ENCODE measurements around the gene PANX1.
A peak's percentile ranks its signal among the peaks of the same experiment; 100 is the strongest.

PANX1 gene

GRCh38 chr11:94175535-94175934 is 46.9 kb downstream of the PANX1 start:
- in situ Hi-C loops (cut with HindIII; ENCODE audit: low pct_ligation_motif_present, low pct_unique_long_range_greater_than_20kb, low sequenced_read_pairs), result no loop called here
- no peak for DNase-seq

GRCh38 chr11:94178331-94178730 is 49.7 kb downstream of the PANX1 start:
- no peak for DNase-seq
- in situ Hi-C loops (cut with HindIII; ENCODE audit: low pct_ligation_motif_present, low pct_unique_long_range_greater_than_20kb, low sequenced_read_pairs), result no loop called here

GRCh38 chr11:94179696-94180095 is 51.1 kb downstream of the PANX1 start:
- no peak for DNase-seq
- in situ Hi-C loops (cut with HindIII; ENCODE audit: low pct_ligation_motif_present, low pct_unique_long_range_greater_than_20kb, low sequenced_read_pairs), result no loop called here

GRCh38 chr11:94181526-94181925 is 52.9 kb downstream of the PANX1 start:
- no peak for DNase-seq
- in situ Hi-C loops (cut with HindIII; ENCODE audit: low pct_ligation_motif_present, low pct_unique_long_range_greater_than_20kb, low sequenced_read_pairs), result no loop called here

DNA sequence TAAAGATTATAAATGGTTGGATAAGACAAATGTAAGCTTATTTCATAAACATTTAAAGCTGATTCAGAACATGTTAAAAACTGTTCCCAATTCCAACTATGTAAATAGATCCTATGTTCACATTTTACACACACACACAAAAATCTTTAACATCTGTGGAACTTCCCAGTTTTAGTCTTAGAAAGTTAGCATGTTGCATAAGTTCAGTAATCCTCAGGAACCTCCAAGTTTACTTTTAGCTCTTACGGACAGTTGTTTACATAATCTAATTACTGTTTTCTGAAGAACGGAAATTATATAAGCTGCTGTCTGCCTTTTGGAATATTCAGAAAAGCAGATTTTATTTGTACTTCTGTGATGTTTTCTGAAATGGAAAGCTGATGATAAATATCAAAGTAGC is 53.3 kb downstream of the PANX1 start:
- in situ Hi-C loops (cut with HindIII; ENCODE audit: low pct_ligation_motif_present, low pct_unique_long_range_greater_than_20kb, low sequenced_read_pairs), result no loop called here
- DNase-seq, result no peak

GRCh38 chr11:94183251-94183885 is 54.7 kb downstream of the PANX1 start:
- in situ Hi-C loops (cut with HindIII; ENCODE audit: low pct_ligation_motif_present, low pct_unique_long_range_greater_than_20kb, low sequenced_read_pairs), result no loop called here
- DNase-seq, result no peak

- peak; percentile 67 for DNase-seq
- in situ Hi-C loops (cut with HindIII; ENCODE audit: low pct_ligation_motif_present, low pct_unique_long_range_greater_than_20kb, low sequenced_read_pairs), result no loop called here
Observed at GRCh38 chr11:94183886-94184264, 55.2 kb downstream of the PANX1 start.

GRCh38 chr11:94184362-94184761 is 55.7 kb downstream of the PANX1 start:
- no peak for DNase-seq
- in situ Hi-C loops (cut with HindIII; ENCODE audit: low pct_ligation_motif_present, low pct_unique_long_range_greater_than_20kb, low sequenced_read_pairs), result no loop called here

GRCh38 chr11:94184846-94185245 is 56.2 kb downstream of the PANX1 start:
- DNase-seq, result no peak
- in situ Hi-C loops (cut with HindIII; ENCODE audit: low pct_ligation_motif_present, low pct_unique_long_range_greater_than_20kb, low sequenced_read_pairs), result no loop called here

DNA sequence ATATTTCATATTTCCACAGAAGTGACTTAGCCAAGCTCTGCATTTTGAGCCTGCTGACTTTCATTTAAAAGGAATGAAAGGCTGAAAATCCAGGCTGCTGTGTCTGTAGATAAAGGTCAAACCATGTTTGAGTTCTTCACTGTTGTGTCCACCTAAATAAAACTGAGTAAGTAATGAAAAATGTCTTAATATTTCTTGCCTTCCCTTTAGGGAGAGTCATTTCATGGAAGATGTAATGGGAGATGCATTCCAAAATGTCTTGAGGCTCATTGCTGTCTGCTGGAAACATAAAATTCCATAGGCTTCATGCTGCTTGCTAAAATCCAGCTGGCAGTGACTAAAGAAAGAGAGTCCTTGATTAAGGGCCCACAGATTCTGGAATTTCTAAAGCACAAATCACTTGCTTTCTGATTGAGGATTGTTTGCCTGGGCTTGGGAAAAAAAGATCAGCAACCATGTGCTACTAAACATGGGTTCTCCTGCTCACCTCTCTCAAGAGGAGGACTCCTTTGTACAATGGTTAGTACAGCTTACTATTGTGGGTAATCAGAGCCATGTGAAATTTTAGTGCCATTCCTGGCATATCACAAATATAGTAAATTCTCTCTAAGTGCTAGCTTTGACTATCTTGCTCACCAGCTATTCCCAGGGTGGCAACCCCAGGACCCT is 56.9 kb downstream of the PANX1 start:
- no peak for DNase-seq
- in situ Hi-C loops (cut with HindIII; ENCODE audit: low pct_ligation_motif_present, low pct_unique_long_range_greater_than_20kb, low sequenced_read_pairs), result no loop called here

DNA sequence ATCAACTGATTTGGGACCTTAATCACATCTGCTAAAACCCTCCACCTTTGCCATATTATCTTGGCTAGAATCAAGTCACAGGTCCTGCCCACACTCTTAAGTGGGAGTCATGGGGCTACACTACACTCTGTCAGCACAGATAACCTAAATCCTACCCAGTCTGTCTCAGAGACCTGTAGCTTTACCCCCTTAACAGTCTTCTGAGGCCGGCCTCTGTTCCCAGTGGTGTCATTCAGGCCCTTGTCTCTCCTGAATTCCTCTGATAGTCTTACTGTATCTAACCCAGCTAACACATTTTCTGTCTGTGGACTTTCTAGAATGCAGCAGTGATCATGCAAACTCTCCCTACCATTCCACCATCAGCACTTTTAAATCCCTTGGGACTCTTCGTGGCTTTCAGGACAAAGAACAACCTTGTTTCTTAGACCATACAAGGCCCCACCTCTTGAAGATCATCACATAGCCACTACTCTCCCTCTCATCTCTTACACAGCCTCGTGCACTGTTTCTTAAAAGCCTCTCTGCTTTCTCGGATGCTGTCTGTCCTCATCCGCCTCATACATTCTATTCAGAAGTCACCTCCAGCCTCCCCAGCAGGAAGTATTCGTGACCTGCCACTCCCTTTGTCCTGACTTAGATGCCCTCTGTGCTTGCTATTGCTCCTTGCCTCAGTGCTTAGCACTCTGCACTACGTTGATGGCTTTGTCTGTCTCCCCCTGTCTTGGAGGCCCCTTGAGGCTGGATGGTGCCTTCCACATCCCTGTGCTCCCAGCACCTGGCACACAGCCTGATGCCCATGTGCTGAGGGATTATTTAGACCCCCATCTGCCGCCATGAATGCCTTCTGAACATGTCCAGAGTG is 57.9 kb downstream of the PANX1 start:
- DNase-seq, result no peak
- in situ Hi-C loops (cut with HindIII; ENCODE audit: low pct_ligation_motif_present, low pct_unique_long_range_greater_than_20kb, low sequenced_read_pairs), result no loop called here

DNA sequence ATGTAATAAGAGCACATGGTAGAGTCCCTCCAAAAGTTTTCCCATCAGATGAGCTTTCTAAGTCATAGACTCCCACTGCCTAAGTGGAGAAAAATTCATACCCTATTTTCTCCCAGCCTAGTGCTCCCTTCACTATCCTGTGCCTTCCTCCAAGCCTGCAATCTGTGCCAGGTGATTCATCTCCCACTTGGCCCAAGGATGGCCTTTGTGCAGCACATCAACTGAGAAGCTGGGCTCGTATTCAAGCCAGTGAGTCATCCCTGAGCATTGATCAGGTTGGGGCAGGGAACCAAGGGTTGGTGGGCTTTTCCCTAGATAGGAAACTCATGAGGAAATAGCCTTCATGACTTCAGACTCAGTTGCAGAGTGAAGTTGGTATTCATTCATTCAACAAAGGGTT is 64.6 kb downstream of the PANX1 start:
- in situ Hi-C loops (cut with HindIII; ENCODE audit: low pct_ligation_motif_present, low pct_unique_long_range_greater_than_20kb, low sequenced_read_pairs), result no loop called here
- DNase-seq, result peak; percentile 67

- DNase-seq, result no peak
- in situ Hi-C loops (cut with HindIII; ENCODE audit: low pct_ligation_motif_present, low pct_unique_long_range_greater_than_20kb, low sequenced_read_pairs), result no loop called here
Observed at GRCh38 chr11:94194712-94195111, 66.1 kb downstream of the PANX1 start.

- DNase-seq, result no peak
- in situ Hi-C loops (cut with HindIII; ENCODE audit: low pct_ligation_motif_present, low pct_unique_long_range_greater_than_20kb, low sequenced_read_pairs), result no loop called here
Observed at GRCh38 chr11:94196363-94196762, 67.7 kb downstream of the PANX1 start.

DNA sequence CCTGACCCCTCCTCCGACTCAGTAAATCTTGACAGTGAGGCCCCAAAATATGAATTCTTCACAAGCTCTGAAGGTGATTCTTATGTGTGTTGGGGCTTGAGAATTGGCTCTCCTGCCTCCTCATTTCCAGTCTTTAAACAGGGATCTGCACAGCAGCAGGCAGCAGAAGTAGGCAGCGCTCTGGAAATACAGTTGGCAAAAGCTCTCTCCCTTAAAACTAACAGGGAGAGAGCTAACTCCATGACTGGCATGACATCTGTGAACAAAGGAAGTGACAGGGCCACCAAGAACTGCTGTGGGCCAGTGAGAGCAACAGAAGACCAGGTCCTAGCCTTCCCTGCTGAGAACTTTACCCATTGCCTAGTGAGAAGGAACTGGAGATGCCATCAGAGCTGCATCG is 70.1 kb downstream of the PANX1 start:
- DNase-seq, result no peak
- in situ Hi-C loops (cut with HindIII; ENCODE audit: low pct_ligation_motif_present, low pct_unique_long_range_greater_than_20kb, low sequenced_read_pairs), result no loop called here

GRCh38 chr11:94199136-94200130 is 70.8 kb downstream of the PANX1 start:
- in situ Hi-C loops (cut with HindIII; ENCODE audit: low pct_ligation_motif_present, low pct_unique_long_range_greater_than_20kb, low sequenced_read_pairs), result no loop called here
- no peak for DNase-seq

DNA sequence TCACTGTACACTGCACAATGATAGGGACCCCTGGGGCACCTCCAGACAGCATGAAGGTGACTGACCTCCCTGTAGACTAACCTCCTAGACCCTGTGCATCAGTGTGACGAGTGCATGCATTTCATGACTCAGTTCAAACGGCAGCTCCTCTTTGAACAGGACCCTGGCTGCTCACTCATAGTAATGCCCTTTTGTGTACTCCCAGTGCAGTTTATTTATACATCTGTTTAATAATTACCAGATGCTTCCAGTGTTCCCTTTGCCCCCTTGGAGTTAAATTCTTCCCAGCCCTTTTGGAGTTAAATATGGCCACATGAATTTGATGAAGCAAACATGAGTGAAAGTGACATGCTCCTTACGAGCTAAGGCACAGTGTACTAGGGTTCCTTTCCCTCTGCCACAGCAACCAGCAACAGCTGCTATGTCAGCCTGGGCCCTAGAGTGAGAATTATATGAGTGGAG is 72.4 kb downstream of the PANX1 start:
- DNase-seq, result peak; percentile 47
- in situ Hi-C loops (cut with HindIII; ENCODE audit: low pct_ligation_motif_present, low pct_unique_long_range_greater_than_20kb, low sequenced_read_pairs), result no loop called here

DNA sequence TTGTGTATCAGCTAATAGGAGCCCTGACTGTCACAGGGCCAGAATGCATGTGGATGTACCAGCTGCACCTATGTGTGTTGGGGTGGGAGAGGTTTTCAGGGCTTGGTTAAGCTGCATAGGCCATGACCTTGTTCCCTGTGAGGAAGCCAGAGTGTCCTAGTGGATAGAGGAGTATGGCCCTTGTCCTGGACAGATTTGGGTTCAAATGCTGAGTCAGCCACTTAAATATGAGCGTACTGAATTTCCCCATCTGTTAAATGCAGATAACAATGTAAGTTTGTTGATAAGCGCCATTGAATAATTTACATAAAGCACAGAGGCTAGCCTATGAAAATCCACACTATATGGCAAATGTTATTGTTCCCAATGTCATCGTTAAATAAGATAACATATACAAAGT is 74.4 kb downstream of the PANX1 start:
- no peak for DNase-seq
- in situ Hi-C loops (cut with HindIII; ENCODE audit: low pct_ligation_motif_present, low pct_unique_long_range_greater_than_20kb, low sequenced_read_pairs), result no loop called here

Data from ACHN (cell line).